Skin of body (tissue), 2 donors: ENCODE measurements around the gene ALDOC. TPM values are rescaled to one million over a fixed set of nuclear protein-coding genes. Genes with fewer than 3 reads are reported as not detected.
A peak's percentile ranks its signal among the peaks of the same experiment; 100 is the strongest.
"Not testable (repeated sequence)": the region's sequence is repeated elsewhere in the genome, so short reads cannot be mapped to it uniquely, and the experiment has no call there.

ENCODE experiments used
- DNase-seq: peaks from one replicate; lab custom pipeline; 2025; lab: John Stamatoyannopoulos, UW
- total RNA-seq: library from RNA; depleted of rRNA; stranded (reverse); fragments of >200 nt; gene quantifications from one replicate; pipeline ENCODE4 v1.2.3, GENCODE V29; 2014

ALDOC gene
- total RNA-seq: 15.4 TPM

- no peak for DNase-seq
Observed at GRCh38 chr17:28576758-28577465, at the start of gene ALDOC. Gene ALDOC (minus strand): TSS chr17:28576895. CDS start chr17:28575532, 1,363 bp downstream.

- DNase-seq: no peak
Observed at GRCh38 chr17:28624148-28624547, 47.5 kb upstream of the ALDOC start.

- DNase-seq: no peak
Observed at GRCh38 chr17:28623696-28624095, 47.0 kb upstream of the ALDOC start.

GRCh38 chr17:28622186-28622585, 45.5 kb upstream of the ALDOC start:
- DNase-seq: no peak

- no peak for DNase-seq
Observed at GRCh38 chr17:28620010-28620409, 43.3 kb upstream of the ALDOC start.

GRCh38 chr17:28618464-28618863, 41.8 kb upstream of the ALDOC start:
- no peak for DNase-seq

GRCh38 chr17:28616281-28616680, 39.6 kb upstream of the ALDOC start:
- no peak for DNase-seq

GRCh38 chr17:28615260-28615940, 38.7 kb upstream of the ALDOC start:
- no peak for DNase-seq

GRCh38 chr17:28613931-28614381, 37.3 kb upstream of the ALDOC start, which contains the start of gene RSKR:
Gene RSKR (minus strand): TSS chr17:28614185. CDS start chr17:28614161, 24 bp downstream.
- no peak for DNase-seq

GRCh38 chr17:28612936-28613872, 36.5 kb upstream of the ALDOC start:
- DNase-seq: no peak

GRCh38 chr17:28612531-28612930, 35.8 kb upstream of the ALDOC start:
- DNase-seq: no peak

GRCh38 chr17:28610376-28610775, 33.7 kb upstream of the ALDOC start:
- DNase-seq: no peak

- not testable (repeated sequence) for DNase-seq
Observed at GRCh38 chr17:28604031-28604430, 27.3 kb upstream of the ALDOC start.

GRCh38 chr17:28599311-28600184, 22.9 kb upstream of the ALDOC start:
- peak; percentile 64 for DNase-seq

GRCh38 chr17:28598799-28599310, 22.2 kb upstream of the ALDOC start, which contains the start of gene SPAG5:
Gene SPAG5 (minus strand): TSS chr17:28599025. CDS start chr17:28598946, 79 bp downstream.
- DNase-seq: peak; percentile 88

- no peak for DNase-seq
Observed at GRCh38 chr17:28598389-28598788, 21.7 kb upstream of the ALDOC start.

GRCh38 chr17:28597606-28598383, 21.1 kb upstream of the ALDOC start:
- DNase-seq: no peak

GRCh38 chr17:28592260-28592659, 15.6 kb upstream of the ALDOC start:
- DNase-seq: no peak

- DNase-seq: no peak
Observed at GRCh38 chr17:28585851-28586250, 9.2 kb upstream of the ALDOC start.

- no peak for DNase-seq
Observed at GRCh38 chr17:28584434-28584833, 7.7 kb upstream of the ALDOC start.
